H1 (cell line): ENCODE results near the gene ZNRF3. TPM values are rescaled to one million over a fixed set of nuclear protein-coding genes. Genes with fewer than 3 reads are reported as not detected.

Source experiments
- ASH2L ChIP-seq: fragments of 200-600, 300-600 bp; sonication (generic); IDR thresholded peaks from one replicate; pipeline ENCODE4 v1.7.1; 2017; ENCODE audit warnings: low read length
- CHD2 ChIP-seq: IDR thresholded peaks from 2 replicates; pipeline ENCODE4 v1.6.1; 2012; ENCODE audit warnings: low read length, improper control_type of control experiment
- CREB1 ChIP-seq: IDR thresholded peaks from 2 replicates; pipeline ENCODE4 v1.6.1; 2012; ENCODE audit warnings: inconsistent platforms
- EZH2 ChIP-seq: fragments of 200-600 bp; sonication (generic); IDR thresholded peaks from 2 replicates; pipeline ENCODE4 v1.7.1; 2012; ENCODE audit warnings: low read depth, mild to moderate bottlenecking, moderate library complexity, low read length, inconsistent platforms; ENCODE audit not compliant: severe bottlenecking
- HDAC2 ChIP-seq, 2 experiments: fragments of 300-600 bp in 1 of 2; sonication (generic) in 1 of 2; IDR thresholded peaks; 2 replicates each; pipeline ENCODE4 v1.6.1; 2011 to 2012; ENCODE audit warnings: low read depth in 2 of 2, low read length in 2 of 2, mild to moderate bottlenecking in 2 of 2, moderate library complexity in 2 of 2, borderline replicate concordance in 1 of 2, inconsistent platforms in 1 of 2
- HDAC6 ChIP-seq: IDR thresholded peaks from one replicate; pipeline ENCODE4 v1.7.1; 2012; ENCODE audit warnings: low read depth, mild to moderate bottlenecking, inconsistent platforms, low read length, moderate library complexity
- PHF8 ChIP-seq: fragments of 200-600 bp; sonication (generic); conservative IDR thresholded peaks from 2 replicates; pipeline ENCODE4 v1.7.1; 2012; ENCODE audit warnings: low read depth, mild to moderate bottlenecking, inconsistent platforms, low read length, moderate library complexity
- SIN3A ChIP-seq, 2 experiments: IDR thresholded peaks in 1 of 2; conservative IDR thresholded peaks in 1 of 2; 2 replicates each; pipeline ENCODE4 v1.6.1; 2011 to 2012; ENCODE audit warnings: low read length in 2 of 2, improper control_type of control experiment in 1 of 2, low read depth in 1 of 2, mild to moderate bottlenecking in 1 of 2
- SUZ12 ChIP-seq: fragments of 200-600 bp; sonication (generic); IDR thresholded peaks from 2 replicates; pipeline ENCODE4 v1.6.1; 2012; ENCODE audit warnings: mild to moderate bottlenecking, inconsistent platforms, low read length, moderate library complexity, mixed read lengths
- TEAD4 ChIP-seq: IDR thresholded peaks from 2 replicates; pipeline ENCODE4 v1.6.1; 2012; ENCODE audit warnings: low read depth, low read length, inconsistent platforms, mixed read lengths
- polyA plus RNA-seq, 7 experiments: library from polyadenylated mRNA; depleted of rRNA in 3 of 7; stranded (reverse) in 5 of 7; unstranded in 2 of 7; fragments of >200 nt in 5 of 7; fragments of 200-250 nt in 2 of 7; gene quantifications; 1 replicate in 5 of 7; 2 replicates in 1 of 7; 4 replicates in 1 of 7; pipeline versions ENCODE4 v1.2.1 to v1.2.3, GENCODE V29; 2011 to 2013; ENCODE audit warnings: missing spikeins in 2 of 7, mixed read lengths in 2 of 7
- total RNA-seq: library from RNA; stranded (reverse); fragmentation: NEBNext Ultra II Directional; extraction: Animal tissue kit (Norgen Biotek cat#: 25700); gene quantifications from 2 replicates; pipeline ENCODE4 v1.2.1, GENCODE V29; 2021

The ZNRF3 gene
- total and polyA plus RNA-seq, 2 of the 8 experiments (the other 6 are each of a cell fraction or from before 2014, with no cell fraction given) = 14.1 to 21.7 TPM

- TF ChIP-seq SUZ12 (no peak), ASH2L (peak; percentile 51), CREB1 (no peak), EZH2 (no peak), TEAD4 (no peak), HDAC6 (no peak), HDAC2 (IDR thresholded peaks at IDR 0.05; ENCODE audit: borderline replicate concordance in 1 of 2, low read depth in 2 of 2, low read length in 2 of 2) (0 out of 4 replicates have a peak, but pooled peaks of 1 of the 2 experiments have one; percentile 4), PHF8 (no peak), CHD2 (no peak), SIN3A (conservative IDR thresholded peaks at IDR 0.05 in 1 of 2, IDR thresholded peaks at IDR 0.05 in 1 of 2; ENCODE audit: low read depth in 1 of 2, low read length in 2 of 2) (peak in 1 of 2 experiments; percentile 70; a peak in 2 of 4 replicates)
Measured at GRCh38 chr22:29003975-29004646, 120.7 kb downstream of the ZNRF3 start (continued).
